ENCODE results near the gene CRCP.

Gene CRCP

GRCh38 chr7:66181329-66181728, 66.7 kb downstream of the CRCP start:
- Histone ChIP-seq H3K27ac (ENCODE audit: low read length) (no peak overlapping the region), H3K9ac (ENCODE audit: low read length) (no peak overlapping the region), H4K20me1 (ENCODE audit: insufficient read depth, low read length) (no peaks in the 10 kb centered on the region), H3F3A (ENCODE audit: insufficient read depth, low read length) (no peaks in the 10 kb centered on the region), H3K27me3 (replicated peaks; ENCODE audit: insufficient read depth, low read length) (no peaks in the 10 kb centered on the region), H3K4me2 (ENCODE audit: low read depth, low read length) (no peak overlapping the region), H2AFZ (ENCODE audit: low read length) (no peak overlapping the region), H3K9me2 (replicated peaks; ENCODE audit: insufficient read depth, low read length) (no peaks in the 10 kb centered on the region), H3K4me1 (ENCODE audit: low read length) (no peaks in the 10 kb centered on the region), H3K9me3 (replicated peaks; ENCODE audit: insufficient read depth, low read length) (no peaks in the 10 kb centered on the region), H3K36me3 (replicated peaks; ENCODE audit: insufficient read depth, low read length) (no peaks in the 10 kb centered on the region), H3K4me3 (ENCODE audit: low read length) (no peak overlapping the region), H3K79me2 (ENCODE audit: low read length) (no peaks in the 10 kb centered on the region)
- no peak for TF ChIP-seq CTCF (IDR thresholded peaks at IDR 0.05; ENCODE audit: low read length)
- DNase-seq = no peak

DNA sequence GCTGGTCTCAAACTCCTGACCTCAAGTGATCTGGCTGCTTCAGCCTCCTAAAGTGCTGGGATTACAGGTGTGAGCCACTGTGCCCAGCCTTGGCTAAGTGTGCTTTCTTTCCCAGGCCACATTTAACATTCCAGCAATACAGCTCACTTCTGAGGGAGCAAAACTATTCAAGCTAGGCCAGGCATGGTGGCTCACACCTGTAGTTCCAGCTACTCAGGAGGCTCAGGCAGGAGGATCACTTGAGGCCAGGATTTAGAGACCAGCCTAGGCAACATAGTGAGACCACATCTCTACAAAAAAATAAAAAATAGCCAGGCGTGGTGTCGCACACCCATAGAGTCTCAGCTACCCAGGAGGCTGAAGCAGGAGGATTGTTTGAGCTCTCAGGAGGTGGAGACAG, 67.2 kb downstream of the CRCP start:
- no peaks in the 10 kb centered on the region for H3K79me2 ChIP-seq (ENCODE audit: low read length)
- H3K27ac ChIP-seq (ENCODE audit: low read length) = no peak overlapping the region
- DNase-seq = no peak
- no peaks in the 10 kb centered on the region for H3K9me2 ChIP-seq (replicated peaks; ENCODE audit: insufficient read depth, low read length)
- H2AFZ ChIP-seq (ENCODE audit: low read length) = no peak overlapping the region
- H3F3A ChIP-seq (ENCODE audit: insufficient read depth, low read length) = no peaks in the 10 kb centered on the region
- H3K4me3 ChIP-seq (ENCODE audit: low read length) = no peak overlapping the region
- H3K27me3 ChIP-seq (replicated peaks; ENCODE audit: insufficient read depth, low read length) = no peaks in the 10 kb centered on the region
- H3K36me3 ChIP-seq (replicated peaks; ENCODE audit: insufficient read depth, low read length) = no peaks in the 10 kb centered on the region
- H3K9ac ChIP-seq (ENCODE audit: low read length) = no peak overlapping the region
- no peaks in the 10 kb centered on the region for H3K4me1 ChIP-seq (ENCODE audit: low read length)
- no peak for TF ChIP-seq CTCF (IDR thresholded peaks at IDR 0.05; ENCODE audit: low read length)
- TF ChIP-seq EZH2phosphoT487 (IDR thresholded peaks at IDR 0.05; ENCODE audit: low read length) = no peak
- TF ChIP-seq EZH2 (optimal IDR thresholded peaks at IDR 0.05; ENCODE audit: low read depth, low read length) = no peak
- no peaks in the 10 kb centered on the region for H3K9me3 ChIP-seq (replicated peaks; ENCODE audit: insufficient read depth, low read length)
- no peak overlapping the region for H3K4me2 ChIP-seq (ENCODE audit: low read depth, low read length)
- H4K20me1 ChIP-seq (ENCODE audit: insufficient read depth, low read length) = no peaks in the 10 kb centered on the region

DNA sequence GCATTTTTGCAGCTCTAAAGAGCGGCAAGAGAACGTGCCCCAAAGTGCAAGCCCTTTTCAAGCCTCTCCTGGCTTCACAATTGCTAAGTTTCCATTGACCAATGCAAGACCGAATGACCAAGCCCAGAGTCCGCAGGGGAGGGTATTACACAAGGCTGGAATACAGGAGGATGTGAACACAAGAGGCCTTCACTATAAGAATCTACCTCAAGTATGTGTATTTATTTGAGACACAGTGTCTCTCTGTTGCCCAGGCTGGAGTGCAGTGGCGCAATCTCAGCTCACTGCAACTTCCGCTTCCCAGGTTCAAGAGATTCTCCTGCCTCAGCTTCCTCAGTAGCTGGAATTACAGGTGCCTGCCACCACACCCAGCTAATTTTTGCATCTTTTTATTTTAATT, 68.3 kb downstream of the CRCP start:
- no peak for TF ChIP-seq EZH2phosphoT487 (IDR thresholded peaks at IDR 0.05; ENCODE audit: low read length)
- no peak for TF ChIP-seq EZH2 (optimal IDR thresholded peaks at IDR 0.05; ENCODE audit: low read depth, low read length)
- TF ChIP-seq CTCF (IDR thresholded peaks at IDR 0.05; ENCODE audit: low read length) = no peak
- H3F3A ChIP-seq (ENCODE audit: insufficient read depth, low read length) = no peaks in the 10 kb centered on the region
- DNase-seq = no peak

DNA sequence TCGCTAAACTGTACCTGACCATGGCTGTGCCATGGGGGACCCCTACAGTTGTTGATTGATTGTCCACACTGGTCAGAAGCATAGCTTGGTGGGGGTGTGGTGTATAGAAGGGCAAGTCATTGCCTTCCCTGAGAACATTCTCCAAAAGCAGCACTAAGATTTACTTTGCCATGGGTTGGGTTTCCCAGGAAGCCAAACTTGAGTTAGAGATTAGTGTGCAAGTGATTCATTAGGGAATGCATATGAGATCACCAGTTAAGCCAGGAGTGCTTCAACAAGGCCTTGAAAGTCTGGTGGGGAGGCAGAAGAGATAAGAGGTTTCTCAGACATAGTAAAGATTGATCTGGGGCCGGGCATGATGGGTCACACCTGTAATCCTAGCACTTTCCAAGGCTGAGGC, 69.1 kb downstream of the CRCP start:
- Histone ChIP-seq H3K79me2 (ENCODE audit: low read length) (no peaks in the 10 kb centered on the region), H3K9me3 (replicated peaks; ENCODE audit: insufficient read depth, low read length) (no peaks in the 10 kb centered on the region), H3K4me3 (ENCODE audit: low read length) (no peak overlapping the region), H4K20me1 (ENCODE audit: insufficient read depth, low read length) (no peaks in the 10 kb centered on the region), H3K36me3 (replicated peaks; ENCODE audit: insufficient read depth, low read length) (no peaks in the 10 kb centered on the region), H3K27me3 (replicated peaks; ENCODE audit: insufficient read depth, low read length) (no peaks in the 10 kb centered on the region), H3K4me1 (ENCODE audit: low read length) (no peaks in the 10 kb centered on the region), H3K4me2 (ENCODE audit: low read depth, low read length) (no peak overlapping the region), H3K9ac (ENCODE audit: low read length) (no peak overlapping the region), H3K27ac (ENCODE audit: low read length) (no peak overlapping the region), H3F3A (ENCODE audit: insufficient read depth, low read length) (no peaks in the 10 kb centered on the region), H2AFZ (ENCODE audit: low read length) (no peak overlapping the region), H3K9me2 (replicated peaks; ENCODE audit: insufficient read depth, low read length) (no peaks in the 10 kb centered on the region)
- DNase-seq = no peak
- no peak for TF ChIP-seq EZH2phosphoT487 (IDR thresholded peaks at IDR 0.05; ENCODE audit: low read length)
- no peak for TF ChIP-seq EZH2 (optimal IDR thresholded peaks at IDR 0.05; ENCODE audit: low read depth, low read length)
- no peak for TF ChIP-seq CTCF (IDR thresholded peaks at IDR 0.05; ENCODE audit: low read length)

More for the DNA sequence above, 68.3 kb downstream of the CRCP start:
- H3K9ac ChIP-seq (ENCODE audit: low read length) = no peak overlapping the region
- H3K4me1 ChIP-seq (ENCODE audit: low read length) = no peaks in the 10 kb centered on the region
- no peaks in the 10 kb centered on the region for H3K79me2 ChIP-seq (ENCODE audit: low read length)
- no peaks in the 10 kb centered on the region for H4K20me1 ChIP-seq (ENCODE audit: insufficient read depth, low read length)
- no peak overlapping the region for H3K4me2 ChIP-seq (ENCODE audit: low read depth, low read length)
- H3K4me3 ChIP-seq (ENCODE audit: low read length) = no peak overlapping the region
- no peaks in the 10 kb centered on the region for H3K9me2 ChIP-seq (replicated peaks; ENCODE audit: insufficient read depth, low read length)
- no peak overlapping the region for H3K27ac ChIP-seq (ENCODE audit: low read length)
- H3K9me3 ChIP-seq (replicated peaks; ENCODE audit: insufficient read depth, low read length) = no peaks in the 10 kb centered on the region
- H2AFZ ChIP-seq (ENCODE audit: low read length) = no peak overlapping the region
- no peaks in the 10 kb centered on the region for H3K36me3 ChIP-seq (replicated peaks; ENCODE audit: insufficient read depth, low read length)
- no peaks in the 10 kb centered on the region for H3K27me3 ChIP-seq (replicated peaks; ENCODE audit: insufficient read depth, low read length)

All from MM.1S (cell line).